A549 (cell line): ENCODE data around the gene ITIH3. TPM values are rescaled to one million over a fixed set of nuclear protein-coding genes. Genes with fewer than 3 reads are reported as not detected.

Experiments
- ATAC-seq, 2 experiments: fragments of 200-7000 bp in 1 of 2; fragments of >200 bp in 1 of 2; cut with Nextera tagmentation in 1 of 2; cut with Tn5 transposase in 1 of 2; 3 replicates each; pipeline versions ENCODE4 v1.8.0 to v1.9.1; 2018 to 2020; ENCODE audit warnings: mild to moderate bottlenecking in 1 of 2, moderate library complexity in 1 of 2
- CTCF ChIA-PET: fragments of 300-600 bp; sonication (Branson Sonifier 250); formaldehyde crosslinking; extraction: SDS; loops from one replicate; lab custom pipeline; 2021; ENCODE audit warnings: antibody characterized with exemption, inconsistent platforms; lab: Yijun Ruan, JAX
- POLR2A ChIA-PET: fragments of 350-600 bp; formaldehyde crosslinking; extraction: SDS; loops from one replicate; lab custom pipeline; 2021; ENCODE audit warnings: antibody characterized with exemption, inconsistent platforms; lab: Yijun Ruan, JAX
- DNase-seq, 2 experiments: peaks; one replicate each; pipeline versions ENCODE4 v3.0.0 to v3.0.0-alpha.2; 2011 to 2016; ENCODE audit warnings: low read depth in 1 of 2, low spot score in 1 of 2
- FAIRE-seq: peaks from 2 replicates; lab custom pipeline; 2011; peaks lifted over from hg19 to GRCh38; lab: Jason Lieb, UNC
- H3K27ac ChIP-seq, 2 experiments: fragments of >200 bp; sonication (Bioruptor Twin); formaldehyde crosslinking; 3 replicates each; pipeline ENCODE4 v1.5.1; 2016 to 2017
- H3K4me1 ChIP-seq: fragments of >200 bp; sonication (Bioruptor Twin); formaldehyde crosslinking; 3 replicates; pipeline ENCODE4 v1.6.1; 2016
- H3K4me2 ChIP-seq: fragments of >200 bp; sonication (Bioruptor Twin); formaldehyde crosslinking; 3 replicates; pipeline ENCODE4 v1.6.1; 2016
- H3K4me3 ChIP-seq: fragments of >200 bp; sonication (Bioruptor Twin); formaldehyde crosslinking; 3 replicates; pipeline ENCODE4 v1.5.1; 2016
- H3K9me3 ChIP-seq: fragments of >200 bp; sonication (Bioruptor Twin); formaldehyde crosslinking; 3 replicates; pipeline ENCODE4 v1.6.1; 2016
- ATOH8 ChIP-seq: fragments of 250-450 bp; sonication (Bioruptor Pico); IDR thresholded peaks from 2 replicates; pipeline ENCODE4 v1.5.0; 2020; ENCODE audit warnings: low read depth, mild to moderate bottlenecking, moderate library complexity
- BHLHE40 ChIP-seq: IDR thresholded peaks from 2 replicates; pipeline ENCODE4 v1.6.1; 2012; ENCODE audit warnings: low read depth, low read length, inconsistent platforms
- CBX2 ChIP-seq: fragments of 200-600 bp; sonication (generic); IDR thresholded peaks from 2 replicates; pipeline ENCODE4 v1.6.1; 2016; ENCODE audit warnings: low read depth, mild to moderate bottlenecking, borderline replicate concordance
- CEBPB ChIP-seq, 2 experiments: fragments of >200 bp in 1 of 2; sonication (Bioruptor Twin) in 1 of 2; formaldehyde crosslinking in 1 of 2; IDR thresholded peaks; 2 replicates each; pipeline ENCODE4 v1.6.1; 2012 to 2016
- CHD2 ChIP-seq: fragments of 150-350 bp; IDR thresholded peaks from 2 replicates; pipeline ENCODE4 v1.6.1; 2014; ENCODE audit warnings: low read length; ENCODE audit not compliant: partially characterized antibody
- CTCF ChIP-seq: fragments of >200 bp; sonication (Bioruptor Twin); formaldehyde crosslinking; IDR thresholded peaks from 3 replicates; pipeline ENCODE4 v1.5.1; 2016
- ELK1 ChIP-seq: fragments of 150-350 bp; IDR thresholded peaks from 2 replicates; pipeline ENCODE4 v1.6.1; 2014; ENCODE audit warnings: low read depth, mild to moderate bottlenecking, low read length
- HDAC2 ChIP-seq: fragments of 200-600 bp; sonication (generic); IDR thresholded peaks from 2 replicates; pipeline ENCODE4 v1.6.1; 2016
- HES2 ChIP-seq: fragments of >200 bp; sonication (Bioruptor Twin); formaldehyde crosslinking; IDR thresholded peaks from 2 replicates; pipeline ENCODE4 v1.6.1; 2016
- HOXB13 ChIP-seq: fragments of 250-450 bp; sonication (Bioruptor Pico); IDR thresholded peaks from 2 replicates; pipeline ENCODE4 v1.5.0; 2020; ENCODE audit warnings: low read depth, mild to moderate bottlenecking, moderate library complexity
- JUN ChIP-seq, 2 experiments: fragments of >200 bp; sonication (Bioruptor Twin); formaldehyde crosslinking; IDR thresholded peaks; 2 replicates in 1 of 2; 3 replicates in 1 of 2; pipeline ENCODE4 v1.6.1; 2016 to 2017
- JUNB ChIP-seq: fragments of >200 bp; sonication (Bioruptor Twin); formaldehyde crosslinking; IDR thresholded peaks from 2 replicates; pipeline ENCODE4 v1.6.1; 2016
- KDM5A ChIP-seq: fragments of 200-600 bp; sonication (generic); IDR thresholded peaks from 2 replicates; pipeline ENCODE4 v1.6.1; 2016; ENCODE audit warnings: antibody characterized with exemption, mild to moderate bottlenecking
- MAFK ChIP-seq: fragments of 450-650 bp; IDR thresholded peaks from 2 replicates; pipeline ENCODE4 v1.6.1; 2014; ENCODE audit not compliant: partially characterized antibody
- MAX ChIP-seq: IDR thresholded peaks from 2 replicates; pipeline ENCODE4 v1.6.1; 2012
- MYC ChIP-seq: IDR thresholded peaks from 2 replicates; pipeline ENCODE4 v1.6.1; 2012; ENCODE audit warnings: mild to moderate bottlenecking, inconsistent platforms, low read length, improper control_type of control experiment, borderline replicate concordance
- NPAS2 ChIP-seq: fragments of 250-450 bp; sonication (Bioruptor Pico); IDR thresholded peaks from 2 replicates; pipeline ENCODE4 v1.8.0; 2022; ENCODE audit warnings: mild to moderate bottlenecking, moderate library complexity, borderline replicate concordance
- PBX3 ChIP-seq: IDR thresholded peaks from 2 replicates; pipeline ENCODE4 v1.6.1; 2012
- POLR2A ChIP-seq: IDR thresholded peaks from 2 replicates; pipeline ENCODE4 v1.6.1; 2012; ENCODE audit warnings: mild to moderate bottlenecking, low read length
- POLR2AphosphoS2 ChIP-seq: conservative IDR thresholded peaks from 2 replicates; pipeline ENCODE4 v1.6.1; 2012; ENCODE audit warnings: low read length, improper control_type of control experiment, inconsistent platforms
- RAD21 ChIP-seq, 2 experiments: fragments of >200 bp in 1 of 2; sonication (Bioruptor Twin) in 1 of 2; formaldehyde crosslinking in 1 of 2; IDR thresholded peaks in 1 of 2; conservative IDR thresholded peaks in 1 of 2; 2 replicates in 1 of 2; 3 replicates in 1 of 2; pipeline ENCODE4 v1.6.1; 2012 to 2018; ENCODE audit warnings: inconsistent platforms in 1 of 2
- REST ChIP-seq: fragments of 200-600 bp; sonication (generic); IDR thresholded peaks from 2 replicates; pipeline ENCODE4 v1.6.1; 2016; ENCODE audit warnings: antibody characterized with exemption, mild to moderate bottlenecking, moderate library complexity
- RFX5 ChIP-seq: fragments of 450-650 bp; IDR thresholded peaks from 2 replicates; pipeline ENCODE4 v1.7.1; 2014; ENCODE audit warnings: antibody characterized with exemption, mild to moderate bottlenecking, moderate library complexity
- RNF2 ChIP-seq: fragments of 200-600 bp; sonication (generic); IDR thresholded peaks from 2 replicates; pipeline ENCODE4 v1.6.1; 2016; ENCODE audit warnings: low read depth, mild to moderate bottlenecking, antibody characterized with exemption, moderate library complexity, borderline replicate concordance
- SMC3 ChIP-seq: fragments of >200 bp; sonication (Bioruptor Twin); formaldehyde crosslinking; IDR thresholded peaks from 3 replicates; pipeline ENCODE4 v1.6.1; 2018; ENCODE audit warnings: inconsistent platforms
- TFCP2L1 ChIP-seq: fragments of 250-450 bp; sonication (Bioruptor Pico); IDR thresholded peaks from 2 replicates; pipeline ENCODE4 v1.5.0; 2021; ENCODE audit warnings: mild to moderate bottlenecking
- USF2 ChIP-seq: fragments of 450-650 bp; IDR thresholded peaks from 2 replicates; pipeline ENCODE4 v1.6.1; 2014; ENCODE audit warnings: antibody characterized with exemption
- ZSCAN20 ChIP-seq: fragments of 250-450 bp; sonication (Bioruptor Pico); IDR thresholded peaks from 2 replicates; pipeline ENCODE4 v1.8.0; 2022; ENCODE audit warnings: mild to moderate bottlenecking, moderate library complexity
- WGBS: methylation state at CpG from one replicate; pipeline ENCODE4 v1.1.6; 2017; ENCODE audit errors: missing lambda C conversion rate; 5-methylcytosine and 5-hydroxymethylcytosine counted together
- polyA plus RNA-seq, 4 experiments: library from polyadenylated mRNA; depleted of rRNA in 3 of 4; stranded (reverse); fragments of >200 nt; fragmentation: RNase III in 1 of 4; extraction: RNeasy Plus Mini Kit Qiagen cat#74134 plus additional on column Dnase treatment in 1 of 4; gene quantifications; 2 replicates in 3 of 4; 3 replicates in 1 of 4; pipeline ENCODE4 v1.2.3, GENCODE V29; 2011 to 2017

ITIH3 gene
- polyA plus RNA-seq, 2 of the 4 experiments (the other 2 are of a cell fraction), result 0.09 TPM; not detected in 1

- Histone ChIP-seq H3K27ac (no peak overlapping the region), H3K4me2 (no peak overlapping the region), H3K4me3 (no peak overlapping the region), H3K9me3 (no peaks in the 10 kb centered on the region), H3K4me1 (no peaks in the 10 kb centered on the region)
- DNase-seq (no peak), ATAC-seq (no peak), FAIRE-seq (no peak)
- TF ChIP-seq RAD21 (conservative IDR thresholded peaks at IDR 0.05 in 1 of 2, IDR thresholded peaks at IDR 0.05 in 1 of 2), result no peak
- no peak for TF ChIP-seq POLR2AphosphoS2
- no peak for TF ChIP-seq NPAS2 (CRISPR knock-in tag)
- TF ChIP-seq ATOH8 (CRISPR knock-in tag), result no peak
- TF ChIP-seq POLR2A, result no peak
- TF ChIP-seq CHD2, result no peak
- no peak for TF ChIP-seq TFCP2L1 (CRISPR knock-in tag)
- no peak for TF ChIP-seq JUNB
- TF ChIP-seq CBX2, result no peak
- no peak for TF ChIP-seq BHLHE40
- no peak for TF ChIP-seq MAX
- TF ChIP-seq JUN (IDR thresholded peaks at IDR 0.05), result no peak
- WGBS, result 88% methylated on average over 2 of the region's 2 CpGs
- POLR2A ChIA-PET, result no interaction called here
- CTCF ChIA-PET, result interaction anchor here (0.5 to 1.9 kb wide), 4 partner anchors 12 to 391 kb away, joined by 3 to 6 read pairs (median 3); partner anchors contain the start of gene ITIH3
Measured at GRCh38 chr3:52819936-52820335, 25.3 kb downstream of the ITIH3 start.

- peak; percentile 78 to 90; a peak in 4 of 6 replicates for ATAC-seq
- FAIRE-seq, result no peak
- TF ChIP-seq USF2 (no peak), TFCP2L1 (CRISPR knock-in tag) (no peak), SMC3 (0 out of 3 replicates have a peak, but pooled peaks have one; percentile 17), HOXB13 (CRISPR knock-in tag) (no peak), PBX3 (no peak), MYC (no peak), JUNB (no peak), ELK1 (no peak), HES2 (no peak), RFX5 (no peak), REST (no peak), KDM5A (no peak), ZSCAN20 (no peak), MAFK (no peak), RNF2 (no peak), HDAC2 (no peak), CEBPB (IDR thresholded peaks at IDR 0.05) (no peak), RAD21 (conservative IDR thresholded peaks at IDR 0.05 in 1 of 2, IDR thresholded peaks at IDR 0.05 in 1 of 2) (peak; percentile 13 to 35; a peak in 3 of 5 replicates), CTCF (peak; percentile 29)
Measured at GRCh38 chr3:52820736-52821135, 26.1 kb downstream of the ITIH3 start.

More at GRCh38 chr3:52820736-52821135, 26.1 kb downstream of the ITIH3 start:
- 47% methylated on average over 8 of the region's 11 CpGs for WGBS
- CTCF ChIA-PET, result interaction anchor here (0.5 to 1.9 kb wide), 10 partner anchors 9 to 391 kb away, joined by 3 to 6 read pairs (median 4); no protein-coding TSS in a partner anchor
- H3K4me1 ChIP-seq, result no peaks in the 10 kb centered on the region
- H3K4me2 ChIP-seq, result no peak overlapping the region
- peak; percentile 37 to 40 for DNase-seq
- no peak overlapping the region for H3K4me3 ChIP-seq
- POLR2A ChIA-PET, result interaction anchor here (0.6 kb wide), 1 partner anchor 225 kb away, joined by 3 read pairs; the partner anchor contains the start of gene SFMBT1
- H3K9me3 ChIP-seq, result no peaks in the 10 kb centered on the region
- no peak overlapping the region for H3K27ac ChIP-seq
